PC-3 (cell line): ENCODE data around the gene GRB2.

Experiments
- EZH2 ChIP-seq: fragments of 300-600 bp; sonication (generic); IDR thresholded peaks from one replicate; pipeline ENCODE4 v1.6.1; 2017; ENCODE audit warnings: antibody characterized with exemption, mild to moderate bottlenecking, low read length; ENCODE audit not compliant: unreplicated experiment
- EZH2phosphoT487 ChIP-seq: fragments of 300-600 bp; sonication (generic); IDR thresholded peaks from 2 replicates; pipeline ENCODE4 v1.6.1; 2018; ENCODE audit warnings: mild to moderate bottlenecking, antibody characterized with exemption, low read length, borderline replicate concordance
- TF ChIP-seq, protein P1 (sequence below): fragments of 300-600 bp; sonication (generic); conservative IDR thresholded peaks from 2 replicates; pipeline ENCODE4 v1.5.1; 2017; ENCODE audit warnings: antibody characterized with exemption, low read depth, mild to moderate bottlenecking, low read length

DNA sequence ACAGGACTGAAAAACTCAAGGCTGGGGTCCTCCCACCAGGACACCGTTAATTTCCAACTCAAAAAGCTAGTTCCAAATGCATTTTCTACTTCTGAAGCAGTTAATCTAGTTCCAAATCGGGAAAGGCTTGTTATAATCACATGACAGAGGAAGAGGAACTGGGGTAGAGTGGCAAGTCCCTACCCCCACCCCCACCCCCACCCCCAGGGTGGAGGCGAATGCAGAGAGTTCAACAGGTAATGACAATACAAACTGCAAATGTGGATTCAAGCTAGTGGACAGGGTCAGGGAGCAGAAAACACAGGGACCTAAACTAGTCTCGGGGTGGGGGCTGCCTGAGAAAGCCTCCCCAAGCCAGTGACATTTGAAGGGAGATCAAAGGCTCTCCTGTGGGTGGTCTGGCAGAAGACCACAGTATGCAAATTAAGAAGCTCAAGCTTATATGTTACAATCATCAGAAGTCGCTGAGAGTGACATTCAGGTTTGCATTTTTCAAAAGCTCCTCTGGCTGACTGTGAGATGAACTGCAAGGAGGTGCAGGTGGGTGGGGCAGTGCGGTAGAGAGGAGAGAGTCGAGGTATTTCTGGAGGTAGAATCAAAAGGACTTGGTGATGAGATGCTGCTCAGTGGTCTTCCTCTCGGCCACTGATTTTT is 59.8 kb downstream of the GRB2 start:
- TF ChIP-seq, protein P1, sequence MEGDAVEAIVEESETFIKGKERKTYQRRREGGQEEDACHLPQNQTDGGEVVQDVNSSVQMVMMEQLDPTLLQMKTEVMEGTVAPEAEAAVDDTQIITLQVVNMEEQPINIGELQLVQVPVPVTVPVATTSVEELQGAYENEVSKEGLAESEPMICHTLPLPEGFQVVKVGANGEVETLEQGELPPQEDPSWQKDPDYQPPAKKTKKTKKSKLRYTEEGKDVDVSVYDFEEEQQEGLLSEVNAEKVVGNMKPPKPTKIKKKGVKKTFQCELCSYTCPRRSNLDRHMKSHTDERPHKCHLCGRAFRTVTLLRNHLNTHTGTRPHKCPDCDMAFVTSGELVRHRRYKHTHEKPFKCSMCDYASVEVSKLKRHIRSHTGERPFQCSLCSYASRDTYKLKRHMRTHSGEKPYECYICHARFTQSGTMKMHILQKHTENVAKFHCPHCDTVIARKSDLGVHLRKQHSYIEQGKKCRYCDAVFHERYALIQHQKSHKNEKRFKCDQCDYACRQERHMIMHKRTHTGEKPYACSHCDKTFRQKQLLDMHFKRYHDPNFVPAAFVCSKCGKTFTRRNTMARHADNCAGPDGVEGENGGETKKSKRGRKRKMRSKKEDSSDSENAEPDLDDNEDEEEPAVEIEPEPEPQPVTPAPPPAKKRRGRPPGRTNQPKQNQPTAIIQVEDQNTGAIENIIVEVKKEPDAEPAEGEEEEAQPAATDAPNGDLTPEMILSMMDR: no peak
- no peak for TF ChIP-seq EZH2
- TF ChIP-seq EZH2phosphoT487: no peak
